Dendritic cell treated with granulocyte-macrophage colony-stimulating factor and Interleukin-4, amounts not matched to agents 40 ng/mL and 50 ng/mL, for 4 days (primary cell): ENCODE measurements around the gene DNAH2.
A peak's percentile ranks its signal among the peaks of the same experiment; 100 is the strongest.

ENCODE experiments used
- H3K27ac Mint-ChIP-seq: one replicate; pipeline ENCODE4 v1.8.0; 2022; ENCODE audit warnings: mild to moderate bottlenecking, mixed read lengths
- H3K27me3 Mint-ChIP-seq: one replicate; pipeline ENCODE4 v1.8.0; 2022; ENCODE audit warnings: mild to moderate bottlenecking, mixed read lengths
- H3K36me3 Mint-ChIP-seq: one replicate; pipeline ENCODE4 v1.8.0; 2022; ENCODE audit warnings: low read depth, mixed read lengths
- H3K4me1 Mint-ChIP-seq: one replicate; pipeline ENCODE4 v1.8.0; 2022; ENCODE audit warnings: low read depth, mixed read lengths
- H3K4me3 Mint-ChIP-seq: one replicate; pipeline ENCODE4 v1.8.0; 2022; ENCODE audit warnings: mild to moderate bottlenecking, moderate library complexity, mixed read lengths
- H3K9me3 Mint-ChIP-seq: one replicate; pipeline ENCODE4 v1.8.0; 2022; ENCODE audit warnings: mixed read lengths
- intact Hi-C: fragments of 100-400 bp; cut with micrococcal nuclease; formaldehyde crosslinking; loops from one replicate; pipeline ENCODE4 v1.15.0; 2022

The DNAH2 gene

DNA sequence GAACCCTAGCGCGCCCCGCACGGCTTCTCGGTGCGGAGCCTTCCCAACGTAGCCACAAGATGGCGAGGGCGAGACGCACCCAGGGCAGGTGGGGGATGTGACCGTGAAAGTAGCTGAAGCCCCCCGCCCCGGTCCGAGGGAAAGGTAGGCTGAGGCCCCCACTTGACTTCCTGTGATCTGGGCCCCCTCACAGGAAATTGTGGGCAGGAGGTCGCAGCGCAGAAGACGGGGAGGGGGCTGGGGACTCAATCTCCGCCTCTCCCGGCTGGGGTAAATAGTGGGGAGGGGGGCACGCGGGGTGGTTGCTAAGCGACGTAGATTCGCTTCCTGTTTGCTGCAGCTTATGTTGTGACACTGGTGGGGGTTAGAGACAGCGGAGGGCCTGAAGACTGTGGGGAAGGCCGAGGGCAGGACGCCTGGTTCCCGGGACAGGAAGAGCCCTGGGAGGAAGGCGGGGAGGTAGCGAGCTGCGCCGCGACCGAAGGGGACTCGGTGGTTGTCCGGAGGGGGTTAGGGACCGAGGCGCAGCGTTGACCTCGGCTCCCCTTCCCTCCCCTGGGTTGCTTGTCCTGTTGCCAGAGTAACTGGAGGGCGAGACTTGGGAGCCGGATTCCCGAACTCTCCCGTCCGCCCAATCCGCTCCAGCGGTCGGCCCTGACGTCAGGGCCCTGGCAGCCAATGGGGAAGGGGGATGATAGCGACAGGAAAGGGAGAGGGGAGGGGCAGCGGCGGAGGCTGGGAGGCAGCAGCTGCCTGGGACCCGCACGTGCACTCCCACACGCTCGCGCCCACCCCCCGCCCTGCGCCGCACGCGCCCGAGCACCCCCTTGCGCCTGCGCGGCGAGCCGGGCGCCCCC, 117.6 kb downstream of the DNAH2 start:
- Mint-ChIP-seq H3K9me3 (no peaks in the 10 kb centered on the region), H3K27ac (peak overlapping the region; percentile 98), H3K36me3 (peaks cover 28% of the 10 kb centered on the region), H3K4me1 (peaks cover 62% of the 10 kb centered on the region), H3K27me3 (peaks cover 23% of the 10 kb centered on the region), H3K4me3 (peak overlapping the region; percentile 87)
- intact Hi-C loops: loop anchor here (1.0 to 2.0 kb wide), 2 partner anchors 8 to 16 kb away; no protein-coding TSS in a partner anchor

GRCh38 chr17:7835814-7836595, 118.5 kb downstream of the DNAH2 start:
- Mint-ChIP-seq H3K27ac (peak overlapping the region; percentile 98), H3K4me3 (peak overlapping the region; percentile 87), H3K36me3 (peaks cover 35% of the 10 kb centered on the region), H3K9me3 (no peaks in the 10 kb centered on the region), H3K27me3 (peaks cover 17% of the 10 kb centered on the region), H3K4me1 (peaks cover 70% of the 10 kb centered on the region)
- intact Hi-C loops: loop anchor here (1.0 to 2.0 kb wide), 2 partner anchors 7 to 15 kb away; no protein-coding TSS in a partner anchor

DNA sequence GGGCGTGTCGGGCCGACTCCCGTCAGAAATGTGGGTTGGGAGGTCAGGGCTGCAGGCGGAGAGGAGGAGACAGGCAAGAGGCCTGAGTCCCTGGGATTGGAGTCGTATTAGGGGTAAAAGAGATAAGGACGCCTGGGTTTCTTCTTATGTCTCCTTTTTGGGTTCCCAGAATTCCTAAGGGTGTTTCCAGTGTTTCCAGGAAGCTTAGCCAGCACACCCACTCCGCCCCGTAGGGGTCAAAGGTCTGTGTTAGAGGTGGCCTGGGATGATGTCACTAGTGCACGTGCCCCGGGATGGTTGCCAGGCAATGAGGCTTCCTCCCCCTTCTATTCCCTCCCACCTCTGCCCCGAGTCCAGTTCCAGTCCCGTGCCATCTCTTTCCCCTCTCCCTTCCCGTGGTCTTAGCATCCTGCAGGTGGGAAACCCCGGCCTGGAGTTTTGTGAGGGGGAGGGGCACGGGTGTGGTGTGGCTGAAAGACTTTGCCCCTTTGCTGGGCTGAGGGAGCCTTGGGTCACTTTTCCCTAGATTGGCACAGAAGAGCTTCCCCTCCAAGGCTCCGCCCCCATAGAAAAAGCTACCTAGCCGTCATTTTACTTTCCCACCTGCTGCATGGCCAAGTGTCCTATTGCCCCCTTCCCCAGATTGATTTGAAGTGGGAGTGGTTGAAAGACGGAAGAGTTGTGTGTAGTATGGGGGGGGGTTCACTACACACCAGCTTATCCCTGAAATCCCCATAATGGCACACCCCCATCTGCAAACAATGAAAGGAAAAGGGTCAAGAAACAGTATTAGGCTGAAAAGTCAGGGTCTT, 119.3 kb downstream of the DNAH2 start:
- Mint-ChIP-seq H3K4me1 (peaks cover 76% of the 10 kb centered on the region), H3K36me3 (peaks cover 43% of the 10 kb centered on the region), H3K9me3 (no peaks in the 10 kb centered on the region), H3K4me3 (peak overlapping the region; percentile 87), H3K27ac (peak overlapping the region; percentile 98), H3K27me3 (peaks cover 16% of the 10 kb centered on the region)
- intact Hi-C loops: no loop called here

- no peaks in the 10 kb centered on the region for H3K9me3 Mint-ChIP-seq
- H3K36me3 Mint-ChIP-seq: peaks cover 51% of the 10 kb centered on the region
- H3K4me1 Mint-ChIP-seq: peaks cover 79% of the 10 kb centered on the region
- peak overlapping the region; percentile 87 for H3K4me3 Mint-ChIP-seq
- peak overlapping the region; percentile 98 for H3K27ac Mint-ChIP-seq
- H3K27me3 Mint-ChIP-seq: peaks cover 10% of the 10 kb centered on the region
- intact Hi-C loops: no loop called here
Measured at GRCh38 chr17:7837408-7838088, 120.0 kb downstream of the DNAH2 start.

DNA sequence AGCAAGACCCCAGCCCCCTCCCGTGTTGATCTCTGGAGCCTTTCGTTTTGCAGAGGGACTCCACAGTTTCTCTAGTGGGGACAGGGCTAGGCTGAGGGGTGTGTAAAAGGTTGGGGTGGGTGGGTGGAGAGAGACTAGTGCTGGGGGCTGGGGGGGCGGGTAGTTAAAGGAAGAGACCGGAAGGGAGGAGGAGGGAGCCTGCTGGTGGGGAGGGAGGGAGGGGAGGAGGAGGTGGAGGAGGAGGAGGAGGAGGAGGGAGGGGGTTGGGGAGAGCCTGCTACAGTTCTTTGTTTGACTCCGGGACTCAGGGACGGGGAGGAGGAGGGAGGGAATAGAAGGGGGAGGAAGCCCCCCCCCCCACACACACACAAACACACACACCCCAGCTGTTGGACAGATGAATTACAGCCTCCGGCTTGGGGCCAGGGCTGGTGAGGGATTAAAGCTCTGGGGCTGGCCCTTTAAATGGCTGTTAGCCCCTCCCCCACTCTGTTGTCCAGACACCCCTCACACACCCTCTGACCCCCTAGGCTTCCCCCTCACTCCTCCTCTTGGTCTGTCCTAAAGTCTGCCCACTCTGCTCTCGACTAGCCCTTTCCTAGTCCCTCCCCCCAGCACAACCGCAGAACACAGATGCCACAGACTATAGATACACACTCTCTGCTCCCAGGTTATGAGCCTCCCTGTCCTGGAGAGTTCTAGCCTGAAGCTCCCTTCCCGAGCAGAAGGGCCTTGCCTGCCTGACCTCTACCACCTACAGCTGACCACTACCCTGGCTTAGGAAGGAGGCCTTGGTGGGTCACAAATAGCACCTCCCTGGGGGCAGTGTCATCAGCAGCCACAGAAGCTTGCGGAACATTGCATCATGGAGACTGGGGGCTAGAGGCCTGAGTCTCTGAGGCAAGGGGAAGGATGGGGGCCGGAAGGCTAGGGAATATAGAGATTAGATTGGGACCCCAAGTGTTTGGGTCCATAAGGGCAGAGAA, 120.8 kb downstream of the DNAH2 start:
- Mint-ChIP-seq H3K4me1 (peaks cover 80% of the 10 kb centered on the region), H3K9me3 (no peaks in the 10 kb centered on the region), H3K27ac (peak overlapping the region; percentile 98), H3K4me3 (peak overlapping the region; percentile 65), H3K36me3 (peaks cover 58% of the 10 kb centered on the region), H3K27me3 (peaks cover 2% of the 10 kb centered on the region)
- intact Hi-C loops: no loop called here

DNA sequence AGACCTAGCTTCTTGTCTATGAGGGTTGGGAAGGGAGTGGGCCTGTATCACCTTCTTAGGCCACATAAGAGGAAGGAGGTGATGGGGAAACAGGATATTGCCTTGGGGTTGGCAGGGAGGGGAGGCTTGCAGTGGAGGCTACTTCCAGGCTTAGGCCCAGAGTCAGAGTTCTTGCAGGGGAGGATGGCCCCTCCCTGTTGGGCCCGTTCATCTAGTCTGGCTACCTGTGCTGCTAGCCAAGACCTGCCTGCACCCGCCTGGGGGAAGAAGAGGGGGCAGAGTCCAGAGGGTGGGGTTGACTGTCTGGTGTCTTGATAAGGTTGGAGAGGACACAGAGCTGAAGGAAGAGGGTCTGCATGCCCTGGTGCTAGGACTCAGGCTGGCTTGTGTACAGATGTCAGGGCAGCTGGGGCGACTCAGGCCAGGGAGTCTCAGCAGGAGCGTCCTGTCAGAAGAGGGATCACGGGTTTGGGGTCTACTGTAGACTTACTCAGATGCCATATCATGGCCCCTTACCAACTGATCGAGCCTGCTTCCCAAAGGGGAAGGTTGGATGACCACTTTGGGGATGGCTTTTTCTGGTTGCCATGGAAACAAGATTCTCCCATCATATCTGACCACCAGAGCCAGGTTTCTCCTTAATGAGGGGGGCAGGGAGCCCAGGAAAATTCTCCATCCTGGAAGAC, 121.8 kb downstream of the DNAH2 start:
- Mint-ChIP-seq H3K36me3 (peaks cover 61% of the 10 kb centered on the region), H3K4me1 (peaks cover 72% of the 10 kb centered on the region), H3K27me3 (no peaks in the 10 kb centered on the region), H3K27ac (peak overlapping the region; percentile 98), H3K4me3 (peak overlapping the region; percentile 57), H3K9me3 (no peaks in the 10 kb centered on the region)
- intact Hi-C loops: no loop called here

- H3K9me3 Mint-ChIP-seq: no peaks in the 10 kb centered on the region
- H3K36me3 Mint-ChIP-seq: peaks cover 59% of the 10 kb centered on the region
- no peaks in the 10 kb centered on the region for H3K27me3 Mint-ChIP-seq
Measured at GRCh38 chr17:7839876-7840261, 122.3 kb downstream of the DNAH2 start.

GRCh38 chr17:7840441-7840840, 122.9 kb downstream of the DNAH2 start:
- Mint-ChIP-seq H3K4me1 (peaks cover 64% of the 10 kb centered on the region), H3K4me3 (peak overlapping the region; percentile 93), H3K27ac (peak overlapping the region; percentile 98), H3K9me3 (no peaks in the 10 kb centered on the region), H3K27me3 (no peaks in the 10 kb centered on the region), H3K36me3 (peaks cover 53% of the 10 kb centered on the region)
- intact Hi-C loops: loop anchor here (5.0 to 10.0 kb wide), 2 partner anchors 258 to 314 kb away; partner anchors contain the start of genes MPDU1 and PER1

More at GRCh38 chr17:7839876-7840261, 122.3 kb downstream of the DNAH2 start:
- Mint-ChIP-seq H3K27ac (peak overlapping the region; percentile 98), H3K4me3 (no peak overlapping the region), H3K4me1 (peaks cover 67% of the 10 kb centered on the region)
- intact Hi-C loops: loop anchor here (5.0 to 10.0 kb wide), 2 partner anchors 258 to 315 kb away; partner anchors contain the start of genes MPDU1 and PER1

- H3K36me3 Mint-ChIP-seq: peaks cover 52% of the 10 kb centered on the region
- H3K27me3 Mint-ChIP-seq: no peaks in the 10 kb centered on the region
- peaks cover 67% of the 10 kb centered on the region for H3K4me1 Mint-ChIP-seq
- intact Hi-C loops: loop anchor here (5.0 to 10.0 kb wide), 2 partner anchors 259 to 314 kb away; partner anchors contain the start of genes MPDU1 and PER1
- peak overlapping the region; percentile 93 for H3K4me3 Mint-ChIP-seq
- peak overlapping the region; percentile 98 for H3K27ac Mint-ChIP-seq
- no peaks in the 10 kb centered on the region for H3K9me3 Mint-ChIP-seq
Measured at GRCh38 chr17:7840875-7841274, 123.3 kb downstream of the DNAH2 start.

DNA sequence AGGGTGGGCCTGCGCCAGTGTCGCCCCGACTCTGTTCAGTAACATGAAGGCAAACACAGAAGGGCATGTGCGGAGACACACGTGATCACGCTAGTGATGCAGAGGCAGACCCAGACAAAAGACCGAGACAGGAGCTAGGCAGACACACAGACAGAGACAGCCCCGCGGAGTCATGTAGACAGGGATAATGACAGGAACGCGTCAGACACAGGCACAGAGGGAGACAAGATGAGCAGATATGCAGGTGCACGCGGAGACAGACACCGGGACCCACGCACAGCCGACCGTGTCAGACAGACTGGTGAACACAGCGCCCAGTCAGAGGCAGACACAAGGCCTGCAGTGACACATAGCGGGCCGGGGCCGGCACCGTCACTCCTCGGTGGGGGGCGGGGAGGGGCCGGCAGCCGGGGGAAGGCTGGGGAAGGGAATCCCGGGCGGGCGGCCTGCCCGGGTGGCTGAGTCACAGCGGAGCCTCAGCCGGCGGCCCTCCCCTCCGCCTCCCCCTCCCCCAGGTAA, 123.9 kb downstream of the DNAH2 start:
- Mint-ChIP-seq H3K9me3 (no peaks in the 10 kb centered on the region), H3K4me3 (peak overlapping the region; percentile 93), H3K36me3 (peaks cover 47% of the 10 kb centered on the region), H3K27me3 (no peaks in the 10 kb centered on the region), H3K4me1 (peaks cover 67% of the 10 kb centered on the region), H3K27ac (peak overlapping the region; percentile 98)
- intact Hi-C loops: loop anchor here (5.0 to 10.0 kb wide), 2 partner anchors 259 to 313 kb away; partner anchors contain the start of genes MPDU1 and PER1

DNA sequence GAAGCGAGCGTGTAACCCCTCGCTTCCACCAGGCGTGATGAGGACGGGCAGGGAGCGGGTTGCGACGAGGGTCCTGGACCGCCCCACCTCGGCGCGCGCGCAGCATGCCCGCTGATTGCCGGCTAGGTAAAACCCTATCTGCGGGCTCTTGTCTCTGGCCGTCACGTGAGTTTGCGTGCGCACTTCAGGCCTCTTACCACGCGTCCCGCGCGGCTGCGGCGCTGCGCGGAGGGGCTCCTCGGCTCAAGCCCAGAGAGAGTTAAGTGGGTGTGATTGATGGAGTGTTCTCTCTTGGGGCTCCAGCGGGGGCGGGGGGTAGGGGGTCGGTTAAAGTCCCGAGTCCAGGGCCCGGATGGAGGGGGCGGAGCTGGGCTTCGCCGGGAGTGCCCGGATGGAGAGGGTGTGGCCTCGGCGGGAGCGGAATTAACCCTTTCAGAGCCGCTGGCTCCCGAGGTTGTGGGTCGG, 124.4 kb downstream of the DNAH2 start:
- Mint-ChIP-seq H3K36me3 (peaks cover 47% of the 10 kb centered on the region), H3K4me3 (peak overlapping the region; percentile 93), H3K9me3 (no peaks in the 10 kb centered on the region), H3K27me3 (no peaks in the 10 kb centered on the region), H3K4me1 (peaks cover 67% of the 10 kb centered on the region), H3K27ac (peak overlapping the region; percentile 98)
- intact Hi-C loops: loop anchor here (2.0 to 10.0 kb wide), 3 partner anchors 15 to 313 kb away; partner anchors contain the start of genes MPDU1, NAA38 and PER1
